NCI-H187 (cell line): ENCODE measurements around the gene PTTG1IP.
A peak's percentile ranks its signal among the peaks of the same experiment; 100 is the strongest.
"Not testable (repeated sequence)": the region's sequence is repeated elsewhere in the genome, so short reads cannot be mapped to it uniquely, and the experiment has no call there.

ENCODE experiments used
- DNase-seq, 2 experiments: peaks; one replicate each; lab custom pipeline; 2025; lab: John Stamatoyannopoulos, UW

PTTG1IP gene

DNA sequence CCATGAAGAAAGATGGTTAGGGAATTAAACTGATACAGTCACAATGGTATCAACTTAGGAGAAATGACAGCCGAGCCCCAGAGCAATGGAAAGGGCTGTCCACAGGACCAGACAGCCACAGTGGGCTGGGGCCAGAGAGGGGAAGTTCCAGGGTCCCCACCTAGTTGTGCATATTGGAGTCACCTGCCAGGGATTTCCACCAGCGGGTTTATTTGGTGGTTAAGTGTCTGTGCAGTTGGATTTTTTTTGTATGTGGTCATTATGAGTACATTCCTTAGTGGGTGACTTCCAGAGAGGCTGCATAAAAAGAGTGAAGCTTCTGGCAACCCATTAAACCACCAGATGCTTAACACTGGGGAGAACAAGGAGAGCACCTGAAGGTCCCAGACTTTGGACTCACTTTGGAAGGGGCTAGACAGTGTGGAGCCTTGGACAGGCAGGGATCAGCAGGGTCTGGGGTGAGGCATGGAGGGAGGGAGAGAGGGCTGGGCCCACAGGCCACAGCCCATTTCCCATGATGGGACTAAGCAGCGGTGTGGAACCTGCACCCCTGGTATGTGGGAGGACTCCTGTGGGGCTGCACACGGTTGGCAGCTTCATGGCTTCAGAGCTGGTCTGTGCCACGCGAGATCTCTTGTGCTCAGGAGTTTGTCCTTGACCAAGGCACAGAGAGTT, 7.8 kb upstream of the PTTG1IP start:
- DNase-seq: no peak

GRCh38 chr21:44880405-44881197, 7.1 kb upstream of the PTTG1IP start:
- DNase-seq: no peak

GRCh38 chr21:44879238-44879637, 5.7 kb upstream of the PTTG1IP start:
- not testable (repeated sequence) for DNase-seq

- no peak for DNase-seq
Measured at GRCh38 chr21:44878053-44878982, 4.8 kb upstream of the PTTG1IP start.

GRCh38 chr21:44876849-44877575, 3.5 kb upstream of the PTTG1IP start:
- no peak for DNase-seq

- DNase-seq: no peak
Measured at GRCh38 chr21:44875316-44875700, 1.8 kb upstream of the PTTG1IP start.

DNA sequence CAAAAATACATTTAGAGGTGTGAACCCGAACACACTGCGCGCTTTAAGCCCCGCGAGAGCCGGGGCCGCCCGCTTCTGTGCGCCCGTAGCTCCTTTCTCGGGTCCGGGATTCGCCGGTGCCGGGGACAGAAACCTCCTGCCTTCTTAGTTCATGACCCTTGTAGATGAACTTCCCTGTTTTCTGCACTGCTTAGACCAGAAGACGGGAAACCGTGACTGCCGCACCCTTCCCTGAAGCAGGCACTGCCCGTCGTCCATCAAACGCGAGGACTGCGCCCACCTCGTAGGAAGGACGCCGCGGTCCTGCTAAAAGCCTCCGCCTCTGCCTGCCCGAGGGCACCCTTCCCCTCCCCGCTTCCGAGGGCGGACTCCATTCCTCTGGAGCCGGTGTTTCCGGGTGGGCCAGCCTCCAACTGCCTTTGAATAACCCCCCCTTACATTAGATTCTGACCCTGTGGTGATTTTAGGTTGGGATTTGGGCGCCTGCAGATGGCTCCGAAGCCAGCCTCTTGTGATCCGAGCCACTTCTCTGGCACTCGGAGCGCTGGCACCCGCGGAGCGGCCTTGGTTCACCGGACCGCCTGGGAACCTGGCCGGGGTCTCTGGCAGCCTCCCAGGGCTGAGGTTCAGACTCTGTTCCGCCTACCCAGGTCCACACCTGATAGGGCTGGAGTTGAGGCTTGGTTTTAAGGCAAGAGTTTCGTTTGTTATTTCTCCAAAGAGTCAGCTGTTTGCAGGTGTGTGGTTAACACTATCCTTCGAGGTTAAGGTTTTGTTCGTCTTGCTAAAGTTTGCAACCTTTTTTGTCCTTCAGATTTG, 1.2 kb upstream of the PTTG1IP start:
- DNase-seq: no peak

GRCh38 chr21:44874240-44874496, 678 bp upstream of the PTTG1IP start:
- DNase-seq: peak in 1 of 2 experiments; percentile 38

DNA sequence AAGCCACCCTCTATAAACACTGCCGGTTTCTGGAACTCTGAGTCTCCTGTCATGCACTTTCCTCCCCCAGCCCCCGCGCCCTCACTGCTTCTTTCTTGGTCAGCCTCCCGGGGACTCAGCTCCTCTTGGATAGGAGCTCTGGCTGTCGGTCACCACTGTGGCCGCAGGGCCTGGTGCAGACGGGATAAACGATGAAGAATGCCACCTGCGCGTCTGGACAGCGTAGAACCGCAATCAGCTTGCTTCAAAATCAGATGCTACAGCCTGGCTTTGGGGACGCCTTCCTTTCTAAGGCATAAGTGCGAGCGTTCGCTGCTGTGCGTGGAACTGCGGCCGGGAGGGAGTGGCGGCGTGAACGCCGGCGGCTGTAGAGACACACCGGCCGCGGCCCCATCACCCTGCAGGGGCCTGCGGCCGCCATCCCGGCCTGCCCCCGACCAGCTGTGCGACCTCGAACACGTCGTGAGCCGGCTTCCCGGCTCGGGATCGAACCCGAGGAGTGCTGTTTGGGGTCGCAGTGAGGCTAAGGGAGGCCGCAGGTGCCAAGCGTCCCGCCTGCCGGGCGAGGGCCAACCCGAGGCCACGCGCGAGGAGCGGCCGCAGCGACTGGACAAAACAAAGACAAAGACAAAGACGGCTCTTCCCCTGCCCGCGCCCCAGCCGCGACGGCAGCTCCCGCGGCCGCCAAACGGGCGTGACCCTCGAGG, 688 bp downstream of the PTTG1IP start:
- no peak for DNase-seq

DNA sequence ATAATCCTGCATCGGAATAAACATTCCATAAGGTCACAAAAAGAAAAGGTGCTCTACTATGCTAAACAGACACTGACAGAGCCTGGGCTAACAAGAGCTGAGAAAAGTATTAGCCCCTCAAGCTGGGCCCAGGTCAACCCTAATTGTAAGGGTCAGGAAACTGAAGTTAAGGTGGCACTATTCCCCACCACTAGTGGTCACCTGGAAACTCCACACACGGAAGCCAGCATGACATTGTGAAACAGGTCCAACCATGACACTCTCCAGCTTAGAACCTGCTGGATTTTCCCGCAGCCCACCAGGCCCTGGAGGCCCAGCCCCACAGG, 1.2 kb downstream of the PTTG1IP start:
- no peak for DNase-seq

DNA sequence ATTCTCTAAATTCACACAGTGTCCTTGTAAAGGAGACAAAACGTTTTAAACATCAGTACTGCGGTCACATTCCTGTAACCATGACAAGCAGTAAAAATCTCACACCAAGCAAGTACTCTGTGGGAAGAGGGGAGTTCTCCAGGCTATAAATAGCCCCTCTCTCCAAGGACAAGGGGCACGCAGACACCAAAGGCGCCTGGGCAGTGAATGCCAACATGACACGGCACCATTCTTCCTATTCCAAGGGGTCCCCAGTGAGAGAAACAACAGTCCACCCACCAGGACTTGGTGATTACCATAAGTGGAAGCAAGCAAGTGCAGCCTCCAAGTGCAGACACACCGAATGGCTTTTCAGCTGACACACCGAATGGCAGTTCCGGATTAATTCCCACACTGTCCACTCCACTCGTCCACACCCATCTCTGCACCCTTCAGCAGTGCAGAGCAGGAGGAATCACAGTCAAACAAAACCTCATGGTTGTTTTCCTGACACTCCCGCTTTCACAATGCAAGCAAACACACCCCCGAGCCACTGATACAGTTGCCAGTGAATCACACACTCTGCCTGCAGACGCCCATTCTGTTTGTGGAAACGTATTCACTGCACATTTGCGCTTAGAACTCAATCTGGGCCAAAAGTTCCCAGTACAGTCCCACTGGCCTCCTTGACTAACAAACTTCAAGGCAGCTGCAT, 1.8 kb downstream of the PTTG1IP start:
- DNase-seq: no peak

- no peak for DNase-seq
Measured at GRCh38 chr21:44870748-44871495, 2.6 kb downstream of the PTTG1IP start.

- no peak for DNase-seq
Measured at GRCh38 chr21:44869781-44870747, 3.4 kb downstream of the PTTG1IP start.

GRCh38 chr21:44868707-44869106, 4.8 kb downstream of the PTTG1IP start:
- no peak for DNase-seq

GRCh38 chr21:44867999-44868700, 5.3 kb downstream of the PTTG1IP start:
- DNase-seq: no peak

DNA sequence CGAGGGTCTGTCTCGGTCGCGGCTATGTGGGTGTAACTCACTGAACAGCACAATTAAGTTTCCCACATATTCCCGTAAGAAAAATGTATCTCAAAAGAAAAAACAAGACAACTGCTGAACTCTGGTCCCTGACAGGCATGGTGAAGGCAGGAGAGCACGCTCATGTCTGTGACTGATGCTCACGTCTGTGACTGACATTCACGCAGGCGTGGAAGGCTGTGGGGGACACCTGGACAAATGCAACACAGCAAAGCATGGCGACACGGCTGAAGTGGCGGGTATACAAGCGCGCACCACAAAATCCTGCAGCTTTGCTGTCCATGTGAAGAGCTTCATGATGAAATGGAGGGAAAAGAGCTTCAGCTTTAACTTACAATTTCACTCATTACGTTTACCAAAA, 6.0 kb downstream of the PTTG1IP start:
- DNase-seq: no peak

DNA sequence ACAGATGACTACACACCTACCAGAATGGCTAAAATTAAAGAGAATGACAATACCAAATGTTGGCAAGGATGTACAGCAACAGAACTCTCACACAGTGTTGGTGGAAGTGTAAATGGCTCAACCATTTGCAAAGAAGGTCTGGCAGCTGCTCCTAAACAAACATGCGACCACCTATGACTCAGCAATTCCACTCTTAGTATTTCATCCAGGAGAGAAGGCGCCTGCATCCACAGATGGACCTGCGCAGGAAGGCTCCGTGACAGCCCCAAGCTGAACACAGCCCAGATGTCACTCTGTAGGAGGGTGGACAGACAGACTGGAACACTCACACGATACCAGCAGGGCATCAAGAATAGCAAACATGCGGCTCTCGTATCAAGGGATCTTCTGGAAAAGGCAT, 6.7 kb downstream of the PTTG1IP start:
- no peak for DNase-seq
